COLO668 (cell line): Measurements from ENCODE around the gene ATN1.
"Not testable (repeated sequence)": the region's sequence is repeated elsewhere in the genome, so short reads cannot be mapped to it uniquely, and the experiment has no call there.

Experiments
- DNase-seq: peaks from one replicate; lab custom pipeline; 2025; ENCODE audit not compliant: unreplicated experiment; lab: John Stamatoyannopoulos, UW

Gene ATN1

GRCh38 chr12:6927379-6928021, at the start of gene ATN1:
ATN1 (plus strand) TSS chr12:6927959; CDS start chr12:6934002, 6,043 bp downstream.
- peak; percentile 45 for DNase-seq

- not testable (repeated sequence) for DNase-seq
Measured at GRCh38 chr12:6879824-6880223, 47.9 kb upstream of the ATN1 start.

- DNase-seq, result no peak
Measured at GRCh38 chr12:6883252-6883651, 44.5 kb upstream of the ATN1 start.

- no peak for DNase-seq
Measured at GRCh38 chr12:6883683-6884082, 44.1 kb upstream of the ATN1 start.

- DNase-seq, result no peak
Measured at GRCh38 chr12:6884539-6884938, 43.2 kb upstream of the ATN1 start.

- not testable (repeated sequence) for DNase-seq
Measured at GRCh38 chr12:6886206-6886999, 41.4 kb upstream of the ATN1 start.

GRCh38 chr12:6887460-6887859, 40.3 kb upstream of the ATN1 start:
- no peak for DNase-seq

GRCh38 chr12:6888360-6888759, 39.4 kb upstream of the ATN1 start:
- DNase-seq, result no peak

- DNase-seq, result not testable (repeated sequence)
Measured at GRCh38 chr12:6888794-6889193, 39.0 kb upstream of the ATN1 start.

GRCh38 chr12:6889775-6890573, 37.8 kb upstream of the ATN1 start:
- not testable (repeated sequence) for DNase-seq

GRCh38 chr12:6890789-6891645, 36.7 kb upstream of the ATN1 start:
- DNase-seq, result peak; percentile 96

GRCh38 chr12:6891646-6892001, 36.1 kb upstream of the ATN1 start:
- DNase-seq, result no peak

GRCh38 chr12:6892683-6893082, 35.1 kb upstream of the ATN1 start:
- not testable (repeated sequence) for DNase-seq

- DNase-seq, result no peak
Measured at GRCh38 chr12:6894321-6894720, 33.4 kb upstream of the ATN1 start.

- no peak for DNase-seq
Measured at GRCh38 chr12:6896846-6897435, 30.8 kb upstream of the ATN1 start.

GRCh38 chr12:6899427-6899826, 28.3 kb upstream of the ATN1 start:
- DNase-seq, result no peak

- DNase-seq, result no peak
Measured at GRCh38 chr12:6899837-6900519, 27.8 kb upstream of the ATN1 start.

GRCh38 chr12:6902448-6902847, 25.3 kb upstream of the ATN1 start:
- DNase-seq, result no peak

GRCh38 chr12:6903722-6904121, 24.0 kb upstream of the ATN1 start:
- no peak for DNase-seq
